GM19455 (cell line): ENCODE results near the gene SBNO2.

Experiments used
- ATAC-seq: cut with Tn5 transposase; IDR thresholded peaks from one replicate; pipeline ENCODE4 v1.9.1; 2021; ENCODE audit not compliant: unreplicated experiment

SBNO2 gene, protein sequence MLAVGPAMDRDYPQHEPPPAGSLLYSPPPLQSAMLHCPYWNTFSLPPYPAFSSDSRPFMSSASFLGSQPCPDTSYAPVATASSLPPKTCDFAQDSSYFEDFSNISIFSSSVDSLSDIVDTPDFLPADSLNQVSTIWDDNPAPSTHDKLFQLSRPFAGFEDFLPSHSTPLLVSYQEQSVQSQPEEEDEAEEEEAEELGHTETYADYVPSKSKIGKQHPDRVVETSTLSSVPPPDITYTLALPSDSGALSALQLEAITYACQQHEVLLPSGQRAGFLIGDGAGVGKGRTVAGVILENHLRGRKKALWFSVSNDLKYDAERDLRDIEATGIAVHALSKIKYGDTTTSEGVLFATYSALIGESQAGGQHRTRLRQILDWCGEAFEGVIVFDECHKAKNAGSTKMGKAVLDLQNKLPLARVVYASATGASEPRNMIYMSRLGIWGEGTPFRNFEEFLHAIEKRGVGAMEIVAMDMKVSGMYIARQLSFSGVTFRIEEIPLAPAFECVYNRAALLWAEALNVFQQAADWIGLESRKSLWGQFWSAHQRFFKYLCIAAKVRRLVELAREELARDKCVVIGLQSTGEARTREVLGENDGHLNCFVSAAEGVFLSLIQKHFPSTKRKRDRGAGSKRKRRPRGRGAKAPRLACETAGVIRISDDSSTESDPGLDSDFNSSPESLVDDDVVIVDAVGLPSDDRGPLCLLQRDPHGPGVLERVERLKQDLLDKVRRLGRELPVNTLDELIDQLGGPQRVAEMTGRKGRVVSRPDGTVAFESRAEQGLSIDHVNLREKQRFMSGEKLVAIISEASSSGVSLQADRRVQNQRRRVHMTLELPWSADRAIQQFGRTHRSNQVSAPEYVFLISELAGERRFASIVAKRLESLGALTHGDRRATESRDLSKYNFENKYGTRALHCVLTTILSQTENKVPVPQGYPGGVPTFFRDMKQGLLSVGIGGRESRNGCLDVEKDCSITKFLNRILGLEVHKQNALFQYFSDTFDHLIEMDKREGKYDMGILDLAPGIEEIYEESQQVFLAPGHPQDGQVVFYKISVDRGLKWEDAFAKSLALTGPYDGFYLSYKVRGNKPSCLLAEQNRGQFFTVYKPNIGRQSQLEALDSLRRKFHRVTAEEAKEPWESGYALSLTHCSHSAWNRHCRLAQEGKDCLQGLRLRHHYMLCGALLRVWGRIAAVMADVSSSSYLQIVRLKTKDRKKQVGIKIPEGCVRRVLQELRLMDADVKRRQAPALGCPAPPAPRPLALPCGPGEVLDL (N-terminal part only)

DNA sequence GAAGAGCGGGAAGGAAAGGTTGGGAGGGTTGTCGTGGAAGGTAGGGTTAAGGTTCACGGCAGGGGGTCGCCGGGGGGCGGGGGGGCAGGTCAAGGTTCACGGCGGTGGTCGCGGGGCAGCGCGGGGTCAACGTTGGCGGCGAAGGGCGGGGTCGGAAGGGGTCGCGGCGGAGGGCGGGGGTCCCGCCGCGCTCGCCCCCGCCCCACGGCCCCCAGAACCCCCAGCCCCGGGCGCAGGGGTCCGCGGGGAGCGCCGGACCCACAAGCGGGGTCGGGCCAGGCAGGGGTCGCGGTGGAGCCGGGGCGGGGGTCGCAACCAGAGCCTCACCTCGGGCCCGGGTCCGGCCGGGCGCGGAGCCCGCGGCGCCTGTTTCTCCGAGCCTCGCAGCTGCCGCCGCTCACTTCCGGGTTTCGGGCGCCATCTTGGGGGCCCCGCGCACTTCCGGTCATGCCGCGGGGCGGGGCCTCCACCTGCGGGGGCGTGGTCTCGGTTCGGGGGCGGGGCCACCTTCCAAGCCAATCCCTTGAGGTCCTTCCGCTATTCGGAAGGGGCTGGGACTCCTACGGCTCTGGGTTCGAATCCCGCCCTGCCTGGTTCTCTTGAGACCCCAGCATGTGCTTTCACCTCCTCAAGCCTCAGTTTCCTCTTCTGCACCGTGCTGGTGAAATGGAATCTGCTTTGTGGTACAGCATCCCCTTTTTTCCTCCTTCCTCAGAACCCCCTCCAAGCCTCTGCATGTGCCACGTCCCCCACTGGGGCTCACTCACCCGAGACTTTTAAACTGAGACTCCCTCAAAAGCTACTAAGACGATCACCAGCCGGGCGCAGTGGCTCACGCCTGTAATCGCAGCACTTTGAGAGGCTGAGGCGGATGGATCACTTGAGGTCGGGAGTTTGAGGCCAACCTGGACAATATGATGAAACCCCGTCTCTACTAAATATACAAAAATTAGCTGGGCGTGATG lies at the start of gene SBNO2:
Gene SBNO2 (minus strand): TSS at position 424 of the 965 bp plus-strand sequence. CDS start 19,992 bp downstream, outside the sequence.
- ATAC-seq: no peak

DNA sequence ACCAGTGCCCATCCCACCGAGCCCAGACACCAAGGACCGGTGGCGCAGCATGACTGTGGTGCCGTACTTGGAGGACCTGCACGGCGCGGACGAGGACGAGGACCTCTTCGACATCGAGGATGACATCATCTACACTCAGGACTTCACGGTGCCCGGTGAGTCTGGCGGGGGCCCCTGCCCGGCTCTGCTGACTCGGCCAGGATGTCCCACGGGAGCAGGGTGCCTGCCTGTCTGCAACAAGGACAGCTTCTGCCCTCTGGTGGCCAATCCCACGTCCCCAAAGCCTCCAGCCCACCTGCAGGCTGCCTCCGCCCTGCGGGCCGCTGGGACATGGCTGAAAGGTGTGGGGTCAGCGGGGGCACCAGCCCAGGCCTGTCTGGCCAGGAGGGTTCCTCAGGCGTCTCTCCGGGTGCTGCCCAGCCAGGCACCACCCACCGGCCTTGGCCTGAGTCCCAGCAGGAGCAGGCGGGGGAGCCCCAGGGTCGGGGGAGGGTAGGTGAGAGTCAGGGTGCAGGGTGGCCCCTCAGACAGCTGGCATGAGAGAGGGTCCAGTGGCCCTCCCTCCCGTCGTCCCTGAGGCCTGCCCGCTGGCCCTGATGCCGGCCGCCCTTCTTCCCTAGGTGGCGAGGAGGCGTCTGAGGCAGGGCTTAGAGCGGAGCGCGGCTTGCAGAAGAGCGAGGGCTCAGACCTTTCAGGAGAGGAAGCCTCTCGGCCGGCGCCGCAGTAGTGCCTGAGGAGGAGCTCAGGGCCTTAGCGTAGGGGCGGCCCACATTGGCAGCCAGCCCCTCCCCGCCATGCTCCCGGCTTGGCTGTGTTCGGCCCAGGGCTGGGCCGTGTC lies 49.2 kb upstream of the SBNO2 start:
- ATAC-seq: no peak

DNA sequence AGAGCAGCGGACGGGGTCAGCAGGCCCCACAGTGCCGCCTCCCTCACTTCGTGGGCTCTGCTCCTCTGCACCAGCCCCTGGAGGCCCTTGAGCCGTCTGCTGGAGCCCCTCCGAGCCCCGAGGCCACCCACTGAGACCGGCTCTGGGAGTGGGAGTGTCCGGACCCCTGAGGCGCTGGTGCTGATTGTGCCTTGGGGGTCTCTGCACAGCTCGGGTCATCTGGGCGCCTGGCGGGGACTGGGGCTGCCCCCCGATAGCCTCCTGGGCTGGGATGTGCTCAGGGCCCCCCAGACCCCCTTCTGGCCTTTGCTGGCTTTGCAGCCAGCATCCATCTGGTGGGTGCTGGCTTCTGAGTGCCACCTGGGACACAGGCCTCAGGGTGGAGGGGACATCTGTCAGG lies 48.3 kb upstream of the SBNO2 start:
- ATAC-seq: no peak

DNA sequence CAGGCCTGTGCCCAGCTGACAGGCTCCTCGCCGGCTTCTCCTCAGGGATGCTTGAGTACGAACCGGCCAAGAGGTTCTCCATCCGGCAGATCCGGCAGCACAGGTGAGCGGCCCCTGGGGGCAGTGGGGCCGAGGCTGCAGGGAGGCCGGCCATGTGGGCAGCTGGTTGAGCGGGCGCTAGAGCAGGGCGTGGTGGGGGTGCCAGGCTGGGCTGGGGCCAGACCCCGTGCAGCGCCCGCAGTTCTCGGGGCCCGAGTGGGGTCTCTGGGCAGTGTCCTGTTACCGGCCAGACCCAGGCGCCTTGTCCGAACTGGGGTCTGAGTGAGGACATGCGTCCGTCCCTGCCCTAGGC lies 47.8 kb upstream of the SBNO2 start:
- no peak for ATAC-seq

DNA sequence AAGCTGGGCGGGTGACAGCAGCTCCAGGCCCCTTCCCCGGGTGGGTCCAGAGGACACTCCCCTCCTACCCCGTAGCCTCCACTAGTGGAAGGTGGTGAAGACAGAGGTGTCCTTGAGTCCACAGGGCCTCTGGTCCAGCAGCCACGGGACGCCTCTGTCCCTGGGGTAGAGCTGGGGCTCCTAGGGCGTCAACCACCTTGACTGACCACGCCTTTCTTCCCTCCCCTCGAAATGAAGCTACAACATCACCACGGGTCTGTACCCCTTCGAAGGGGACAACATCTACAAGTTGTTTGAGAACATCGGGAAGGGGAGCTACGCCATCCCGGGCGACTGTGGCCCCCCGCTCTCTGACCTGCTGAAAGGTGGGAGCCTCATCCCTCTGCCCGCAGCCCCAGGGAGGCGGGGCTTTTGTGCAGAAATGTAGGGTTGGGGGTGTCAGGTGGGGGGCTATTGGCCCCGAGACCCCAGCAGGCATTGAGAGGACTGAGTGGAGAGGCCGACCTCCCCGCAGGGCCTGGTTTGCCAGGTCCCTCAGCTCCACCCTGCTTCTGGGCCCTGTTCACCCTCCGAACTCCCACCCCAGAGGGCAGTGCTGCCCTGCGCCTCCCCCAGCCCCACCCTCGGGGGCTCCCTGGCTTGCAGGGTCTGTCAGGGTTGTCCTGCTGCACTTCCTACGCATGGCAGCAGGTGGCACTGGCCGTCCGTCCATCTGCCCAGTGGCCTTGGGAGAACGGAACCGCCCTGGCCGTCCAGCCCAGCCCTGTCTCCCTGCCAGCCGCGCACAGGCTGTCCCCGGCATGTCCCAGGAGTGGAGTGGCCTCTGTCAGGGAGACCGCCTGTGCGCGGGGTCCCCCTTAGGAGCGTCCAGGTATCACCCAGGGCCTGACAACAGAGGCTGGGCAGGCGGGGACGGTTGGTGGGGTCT lies 47.2 kb upstream of the SBNO2 start:
- ATAC-seq: no peak

DNA sequence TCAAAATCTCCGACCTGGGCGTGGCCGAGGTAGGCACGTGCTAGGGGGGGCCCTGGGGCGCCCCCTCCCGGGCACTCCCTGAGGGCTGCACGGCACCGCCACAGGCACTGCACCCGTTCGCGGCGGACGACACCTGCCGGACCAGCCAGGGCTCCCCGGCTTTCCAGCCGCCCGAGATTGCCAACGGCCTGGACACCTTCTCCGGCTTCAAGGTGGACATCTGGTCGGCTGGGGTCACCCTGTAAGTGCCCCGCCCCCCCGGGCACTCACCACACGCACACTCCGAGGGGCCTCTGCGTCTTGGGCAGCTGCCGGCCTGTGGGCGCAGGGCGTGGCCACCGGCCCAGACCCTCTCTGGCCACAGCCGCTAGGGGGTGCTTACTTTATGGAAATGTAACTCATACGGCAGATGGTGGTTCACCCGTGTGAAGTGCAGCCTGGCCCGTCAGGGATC lies 46.4 kb upstream of the SBNO2 start:
- ATAC-seq: no peak

DNA sequence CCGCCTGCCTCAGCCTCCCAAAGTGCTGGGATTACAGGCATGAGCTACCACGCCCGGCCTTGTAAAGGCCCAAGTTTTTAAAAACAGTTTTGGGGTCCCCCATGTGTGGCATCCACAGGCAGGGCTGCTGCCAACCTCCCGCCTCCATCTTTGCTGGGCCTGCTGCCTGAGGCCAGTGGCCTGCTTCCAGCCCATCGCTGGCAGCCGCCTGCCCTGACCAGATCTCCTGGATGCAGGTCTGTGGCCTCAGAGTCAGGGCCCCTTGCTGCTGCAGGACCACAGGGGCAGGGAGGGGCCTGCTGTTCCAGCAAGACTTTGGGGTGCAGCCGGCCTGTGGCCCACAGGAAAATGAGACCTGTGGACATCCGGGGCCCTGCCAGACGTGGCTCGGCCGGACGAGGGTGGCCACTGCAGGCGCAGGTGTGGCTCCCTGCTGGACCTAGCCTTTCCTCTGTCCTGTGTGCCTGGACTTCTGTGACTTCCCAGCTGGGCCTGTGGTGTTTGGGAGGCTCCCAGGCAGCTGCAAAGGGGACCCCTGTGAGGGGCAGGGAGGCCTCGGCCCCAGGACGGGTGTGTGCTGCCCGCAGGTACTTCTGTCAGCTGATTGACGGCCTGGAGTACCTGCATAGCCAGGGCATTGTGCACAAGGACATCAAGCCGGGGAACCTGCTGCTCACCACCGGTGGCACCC lies 45.9 kb upstream of the SBNO2 start:
- ATAC-seq: no peak

DNA sequence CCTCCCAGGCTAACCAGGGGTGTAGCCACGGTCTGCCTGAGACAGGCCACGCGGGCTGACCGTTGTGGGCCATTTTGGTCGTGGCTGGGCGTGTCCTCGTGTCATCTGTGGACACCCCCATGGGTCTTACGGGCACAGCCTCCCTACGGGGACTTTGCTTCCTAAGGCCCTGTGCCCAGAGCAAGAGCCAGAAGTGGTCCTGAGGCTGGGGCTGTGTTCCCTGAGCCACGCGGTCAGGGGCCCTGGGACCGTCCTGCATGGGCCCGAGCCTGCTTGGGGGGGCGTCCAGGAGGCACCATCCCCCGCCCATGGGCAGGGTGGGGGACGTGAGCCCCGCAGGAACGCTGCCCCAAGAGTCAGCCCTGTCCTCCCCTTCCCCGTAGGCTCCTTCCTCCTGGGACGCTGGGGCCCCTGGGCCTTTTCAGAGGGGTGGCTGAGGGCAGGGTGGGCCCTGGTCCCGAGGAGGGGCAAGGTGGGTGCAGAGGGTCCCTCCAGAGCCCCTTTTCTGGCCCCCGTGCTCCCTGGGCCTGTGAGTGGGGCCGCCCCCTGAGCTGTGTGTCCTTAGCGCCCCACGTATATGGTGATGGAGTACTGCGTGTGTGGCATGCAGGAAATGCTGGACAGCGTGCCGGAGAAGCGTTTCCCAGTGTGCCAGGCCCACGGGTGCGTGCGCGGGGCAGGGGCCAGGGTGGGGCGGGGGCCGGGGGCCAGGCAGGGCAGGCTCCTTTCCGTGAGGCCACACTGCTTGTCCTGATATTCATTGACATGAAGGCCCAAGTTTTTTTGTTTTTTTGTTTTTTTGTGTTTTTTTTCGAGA lies 44.9 kb upstream of the SBNO2 start:
- ATAC-seq: no peak

DNA sequence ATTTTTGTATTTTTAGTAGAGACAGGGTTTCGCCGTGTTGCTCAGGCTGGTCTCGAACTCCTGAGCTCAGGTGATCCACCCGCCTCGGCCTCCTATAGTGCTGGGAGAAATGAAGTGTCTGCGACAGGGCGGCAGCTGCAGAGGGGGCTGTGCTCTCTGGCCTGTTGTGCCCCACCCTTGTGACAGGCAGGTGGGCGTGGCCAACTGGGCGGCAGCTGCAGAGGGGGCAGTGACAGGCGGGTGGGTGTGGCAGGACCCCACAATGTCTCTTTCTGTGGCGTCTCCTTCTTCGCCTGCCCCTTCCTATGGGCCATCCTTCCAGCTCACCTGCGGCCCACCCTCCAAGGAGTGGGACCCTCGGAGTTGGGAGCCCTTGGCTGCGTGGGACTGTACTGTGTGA lies 43.3 kb upstream of the SBNO2 start:
- ATAC-seq: no peak

DNA sequence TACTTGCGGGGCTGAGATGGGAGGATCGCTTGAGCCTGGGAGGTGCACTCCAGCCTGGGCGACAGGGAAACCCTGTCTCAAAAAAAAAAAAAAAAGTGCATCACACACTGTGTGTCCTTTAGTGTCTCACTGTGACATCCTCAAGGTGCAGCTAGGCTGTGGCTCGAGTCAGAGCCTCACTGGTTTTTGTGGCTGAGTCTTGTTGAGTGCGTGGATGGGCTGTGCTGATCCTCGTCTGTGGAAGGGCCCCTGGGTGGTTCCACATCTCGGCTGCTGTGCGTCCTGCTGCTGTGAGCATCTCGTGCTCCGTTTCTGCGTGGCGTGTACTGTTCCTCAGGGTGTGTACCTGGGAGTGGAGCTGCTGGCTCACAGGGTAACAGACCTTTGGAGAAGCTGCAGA lies 42.7 kb upstream of the SBNO2 start:
- ATAC-seq: no peak

DNA sequence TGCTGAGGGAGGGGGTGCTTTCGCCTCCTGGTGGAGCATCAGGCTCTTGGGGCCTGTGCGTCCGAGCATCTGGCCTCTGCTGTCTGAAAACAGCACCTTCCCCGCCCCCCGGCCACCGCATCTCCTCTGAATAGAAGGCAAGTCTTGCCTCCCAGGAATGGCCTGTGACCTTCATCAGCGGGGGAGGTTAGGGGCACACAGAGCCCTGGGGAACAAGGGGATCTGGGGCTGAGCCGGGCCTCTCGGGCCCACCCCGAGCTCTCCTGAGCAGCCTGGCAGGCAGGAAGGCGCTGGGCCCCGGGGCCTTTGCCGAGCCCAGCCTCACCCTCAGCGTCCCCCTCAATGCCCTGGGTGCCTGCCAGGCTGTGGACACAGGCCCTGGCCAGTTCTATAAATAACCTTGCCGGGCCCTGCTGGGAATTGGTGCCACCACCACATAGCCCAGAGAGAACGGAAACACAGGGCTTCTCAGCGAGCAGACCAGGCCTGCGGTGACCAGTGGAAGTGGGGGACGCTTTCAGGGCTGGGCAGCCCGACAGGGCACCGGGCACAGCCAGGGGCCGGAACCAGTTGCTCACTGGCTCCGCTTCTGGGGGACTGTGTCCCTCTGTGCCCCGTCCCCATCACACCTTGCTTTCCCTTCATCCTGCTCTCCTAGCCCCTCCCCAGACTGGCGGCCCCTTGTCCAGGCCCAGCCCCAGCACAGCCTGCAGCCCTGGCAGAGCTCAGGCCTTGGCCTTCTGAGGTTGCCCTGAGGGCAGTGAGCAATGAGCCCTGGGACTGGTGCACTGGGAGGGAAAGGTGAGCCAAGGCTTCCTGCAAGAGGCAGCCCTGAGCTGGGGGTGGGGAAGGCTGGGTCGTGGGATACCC lies 41.0 kb upstream of the SBNO2 start:
- no peak for ATAC-seq

DNA sequence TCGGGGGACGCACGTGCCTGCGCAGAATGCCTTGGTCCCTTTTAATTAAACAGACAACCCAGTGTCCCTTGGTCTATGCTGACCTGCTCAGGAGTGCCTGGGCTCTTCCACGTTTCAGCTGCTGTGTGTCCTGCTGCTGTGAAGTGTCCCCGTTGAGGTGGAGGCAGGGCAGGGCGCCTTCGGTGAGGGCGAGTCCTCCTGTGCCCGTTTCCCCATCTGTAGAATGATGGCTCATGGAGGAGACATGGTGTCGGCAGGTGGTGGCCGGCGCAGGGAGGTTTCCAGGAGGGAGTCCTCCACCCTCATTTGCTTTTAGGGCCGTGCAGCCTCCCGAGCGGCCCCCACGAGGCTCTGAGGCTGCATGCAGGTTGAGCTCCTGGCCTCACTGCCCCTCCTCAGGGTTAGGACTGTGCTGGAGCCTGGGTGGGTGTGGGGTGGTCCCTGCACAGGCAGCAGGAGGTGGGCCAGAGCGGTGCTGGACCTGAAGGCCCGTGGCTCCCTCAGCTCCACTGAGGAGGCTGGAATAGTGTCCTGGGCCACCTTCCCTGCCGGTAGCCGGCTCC lies 40.3 kb upstream of the SBNO2 start:
- no peak for ATAC-seq

DNA sequence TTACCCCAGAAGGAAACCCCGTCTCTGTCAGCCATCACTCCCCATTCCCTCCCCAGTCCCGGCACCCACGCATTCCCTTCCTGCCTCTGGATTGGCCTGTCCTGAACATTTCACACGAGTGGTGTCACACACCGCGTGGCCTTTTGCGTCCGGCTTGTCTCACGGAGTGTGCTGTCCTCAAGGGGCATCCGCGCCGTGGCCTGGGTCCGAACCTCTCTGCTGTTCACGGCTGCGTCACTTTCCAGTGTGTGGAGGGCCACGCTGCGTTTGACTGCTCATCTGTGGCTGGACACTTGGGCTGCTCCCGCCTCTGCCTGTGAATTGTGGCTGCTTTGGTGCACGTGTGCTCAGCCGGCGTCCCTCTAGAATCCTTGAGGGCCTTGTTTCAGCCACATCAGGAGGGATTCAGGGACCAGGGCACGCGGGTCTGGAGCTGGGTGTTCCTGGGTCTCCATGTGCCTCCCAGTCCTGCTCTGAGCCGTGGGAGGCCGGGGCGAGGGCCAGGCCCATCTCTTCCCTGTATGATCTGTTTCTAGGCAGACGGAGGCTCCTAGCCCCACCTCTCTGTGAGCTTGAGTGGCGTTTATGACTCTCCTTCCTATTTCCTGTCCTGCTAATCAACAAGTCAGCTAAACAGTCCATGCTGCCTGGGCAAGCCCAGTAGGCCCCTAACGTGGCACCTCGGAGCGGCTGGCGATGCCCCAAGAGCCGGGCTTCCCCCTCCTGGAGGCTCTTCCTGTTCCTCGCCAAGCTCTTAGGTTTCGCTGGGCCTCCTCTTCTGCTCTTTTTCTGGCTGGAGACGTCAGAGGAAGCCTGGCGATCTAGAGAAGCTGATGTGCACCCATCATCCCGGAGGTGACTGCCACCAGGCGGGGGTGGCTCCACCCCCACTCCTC lies 39.6 kb upstream of the SBNO2 start:
- ATAC-seq: no peak

DNA sequence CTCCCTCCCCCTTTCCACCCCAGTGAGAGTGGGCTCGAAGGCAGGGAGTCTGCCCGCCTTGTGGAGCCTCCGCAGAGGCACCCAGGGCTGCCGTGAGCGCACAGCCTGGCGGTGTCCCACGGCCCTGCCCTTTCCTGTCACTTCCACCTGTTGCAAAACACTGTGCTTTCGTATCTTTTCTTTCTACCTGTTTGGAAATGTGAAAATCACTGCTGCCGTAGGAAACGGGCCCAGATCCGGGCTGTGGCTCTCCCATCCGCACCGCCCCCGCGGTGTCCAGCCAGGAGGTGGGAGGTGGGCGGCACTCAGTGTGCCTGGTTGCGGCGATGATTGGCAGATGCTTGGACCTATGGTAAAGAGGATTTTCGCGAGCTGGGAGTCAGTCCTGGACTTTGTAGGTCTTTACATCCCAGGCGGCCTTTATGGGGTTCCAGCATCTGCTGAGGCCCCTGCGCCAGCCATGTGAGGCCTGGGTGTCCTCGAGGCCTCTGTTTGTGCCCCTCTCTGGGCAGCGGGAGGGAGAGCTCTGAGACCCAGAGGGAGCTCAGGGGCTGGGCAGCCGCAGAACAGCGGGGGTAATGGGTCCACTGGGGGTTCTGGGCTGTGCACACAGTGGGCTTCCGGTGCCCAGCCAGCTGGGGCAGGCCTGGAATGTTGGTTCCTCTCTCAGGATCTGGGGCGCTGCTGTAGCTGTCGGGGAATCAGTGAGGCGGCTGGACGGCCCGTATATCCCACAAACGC lies 37.6 kb upstream of the SBNO2 start:
- no peak for ATAC-seq
